Activated CD4-positive, alpha-beta T cell treated with anti-CD3 and anti-CD28 coated beads for 24 hours (primary cell): Measurements from ENCODE around the gene GGNBP2.

ENCODE experiments used
- DNase-seq, 2 donors: peaks; one replicate each; pipeline ENCODE4 v3.0.0-alpha.2; 2020; ENCODE audit warnings: low read depth in 2 of 2

Gene GGNBP2

DNA sequence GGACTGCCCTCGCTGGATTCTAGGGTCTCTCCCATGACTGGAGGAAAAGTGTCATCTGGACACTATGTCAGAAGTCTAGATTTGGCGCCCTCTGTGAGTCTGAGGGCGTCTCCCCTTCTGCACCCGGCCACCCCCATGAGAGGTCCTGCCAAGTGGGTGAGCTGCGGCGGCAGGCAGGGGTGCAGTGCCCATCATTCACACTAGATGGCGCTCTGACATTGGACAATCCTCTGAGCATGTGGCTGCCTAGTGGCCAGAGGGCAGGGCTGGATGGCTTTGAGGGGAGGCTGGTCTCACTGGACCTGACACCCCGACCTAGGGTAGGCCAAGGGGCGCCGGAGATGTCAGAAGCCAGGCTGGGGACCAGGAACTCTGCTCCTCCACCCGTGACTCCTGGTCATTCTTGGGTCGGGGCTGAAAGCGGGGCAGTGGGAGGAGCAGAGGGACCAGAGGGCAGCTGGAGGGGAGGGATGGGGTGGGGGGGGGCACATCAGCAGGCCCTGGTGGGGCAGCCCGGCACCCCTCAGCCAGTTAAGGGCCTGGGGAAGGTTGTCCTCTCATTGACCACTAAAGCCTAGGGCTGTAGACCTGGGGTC, 84.6 kb downstream of the GGNBP2 start:
- peak; percentile 73 to 74 for DNase-seq

DNA sequence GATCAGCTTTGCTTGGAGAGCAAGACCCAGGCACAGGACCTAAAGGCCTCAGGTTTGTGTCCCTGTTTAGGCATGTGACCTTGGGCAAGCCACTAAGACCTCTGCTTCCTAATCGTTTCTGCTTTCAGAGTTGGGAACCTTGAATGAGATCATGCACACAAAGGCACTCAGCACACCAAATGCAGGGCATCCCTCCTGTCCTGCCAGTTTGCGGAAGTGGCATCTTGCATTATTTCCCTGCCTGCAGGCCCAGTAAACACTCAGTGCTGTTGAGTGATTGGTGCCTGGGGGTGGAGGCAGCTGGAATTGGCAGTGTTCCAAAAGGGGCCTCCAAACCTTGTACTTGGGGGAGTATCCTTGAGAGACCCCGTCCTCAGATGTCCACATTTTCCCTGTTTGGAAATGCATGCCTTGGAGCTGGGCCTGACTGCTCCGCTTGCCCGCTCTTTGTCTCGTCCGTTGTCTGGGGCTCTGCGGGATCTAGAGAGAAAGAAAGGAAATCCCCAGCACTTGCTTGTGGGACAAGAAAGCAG, 85.3 kb downstream of the GGNBP2 start:
- no peak for DNase-seq

DNA sequence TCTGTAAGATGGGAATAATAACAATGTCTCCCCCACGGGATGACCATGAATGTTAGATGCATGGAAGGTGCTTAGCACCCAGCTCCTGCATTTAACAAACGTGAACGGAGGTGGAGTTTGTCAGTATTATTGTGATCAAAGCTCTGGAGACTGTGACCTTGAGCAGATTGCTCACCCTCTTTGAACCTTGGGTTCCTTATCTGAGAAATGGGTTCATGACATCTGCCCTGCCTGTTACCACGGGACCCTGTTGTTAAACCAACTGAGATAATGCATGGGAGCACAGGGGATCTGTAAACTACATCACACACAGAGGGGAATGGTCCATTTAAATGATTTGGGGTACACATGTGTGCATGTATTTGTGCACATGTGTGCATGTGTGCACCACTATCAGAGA, 86.3 kb downstream of the GGNBP2 start:
- no peak for DNase-seq

DNA sequence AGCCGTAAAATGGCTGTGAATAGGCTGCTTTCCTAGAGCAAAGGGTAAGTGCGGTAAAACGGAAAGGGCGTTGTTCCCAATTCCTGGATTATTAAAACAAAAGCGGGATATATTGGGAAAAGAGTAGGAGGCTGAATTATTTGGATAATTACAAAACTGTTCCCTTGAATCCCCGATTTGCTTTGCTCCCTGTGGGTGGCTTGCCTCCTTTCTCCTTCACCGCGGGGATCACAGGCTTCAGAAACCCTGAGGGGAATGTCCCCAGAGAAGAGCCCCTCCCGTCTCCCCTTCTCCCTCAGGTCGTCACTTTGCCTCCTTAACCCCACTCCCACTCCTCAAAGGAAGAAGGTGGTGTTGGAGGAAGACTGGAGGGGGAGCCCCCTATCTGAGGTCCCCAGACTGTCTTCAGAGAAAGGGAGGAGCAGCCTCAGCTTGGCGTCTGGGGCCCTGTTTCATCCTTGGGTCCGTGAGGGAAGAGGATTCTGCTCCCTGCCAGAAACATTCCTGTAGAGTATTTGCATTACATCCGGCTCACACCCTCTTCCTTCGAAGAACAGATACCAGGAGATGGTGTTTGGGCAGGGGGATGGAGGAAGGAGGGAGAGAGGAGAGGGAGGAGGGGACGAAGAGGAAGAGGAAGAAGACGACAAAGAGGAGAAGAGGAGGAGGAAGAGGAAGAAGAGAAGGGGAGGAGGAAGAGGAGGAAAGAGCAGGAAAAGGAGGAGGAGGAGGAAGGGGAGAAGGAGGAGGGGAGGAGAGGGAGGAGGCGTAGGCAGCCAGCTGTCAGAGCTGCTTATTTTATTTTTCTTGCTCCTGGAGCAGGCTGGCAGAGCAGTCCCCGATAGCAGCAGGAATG, 88.4 kb downstream of the GGNBP2 start:
- DNase-seq = no peak
